ENCODE data around the gene ITGAE.

DNA sequence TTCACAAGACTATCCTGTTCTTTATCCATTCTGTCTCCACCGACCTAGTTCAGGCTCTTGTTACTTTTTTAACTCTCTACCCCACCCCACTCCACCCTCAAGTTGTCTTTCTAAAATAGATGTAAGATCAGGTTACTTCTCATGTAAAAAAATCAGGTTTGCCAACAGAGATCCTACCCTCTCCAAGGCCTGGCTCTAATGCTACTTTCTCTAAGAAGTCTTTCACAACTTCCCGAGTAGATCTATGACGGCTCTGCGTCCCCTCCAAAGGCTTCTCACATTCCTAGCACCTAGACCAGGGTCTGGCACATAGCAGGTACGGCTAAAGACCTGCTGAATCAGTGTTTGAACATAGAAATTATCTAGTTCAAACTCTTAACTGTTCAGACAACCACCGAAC is 14.1 kb upstream of the ITGAE start:
- TF ChIP-seq EZH2phosphoT487 (IDR thresholded peaks at IDR 0.05; ENCODE audit: borderline replicate concordance): no peak
- TF ChIP-seq, protein P1, sequence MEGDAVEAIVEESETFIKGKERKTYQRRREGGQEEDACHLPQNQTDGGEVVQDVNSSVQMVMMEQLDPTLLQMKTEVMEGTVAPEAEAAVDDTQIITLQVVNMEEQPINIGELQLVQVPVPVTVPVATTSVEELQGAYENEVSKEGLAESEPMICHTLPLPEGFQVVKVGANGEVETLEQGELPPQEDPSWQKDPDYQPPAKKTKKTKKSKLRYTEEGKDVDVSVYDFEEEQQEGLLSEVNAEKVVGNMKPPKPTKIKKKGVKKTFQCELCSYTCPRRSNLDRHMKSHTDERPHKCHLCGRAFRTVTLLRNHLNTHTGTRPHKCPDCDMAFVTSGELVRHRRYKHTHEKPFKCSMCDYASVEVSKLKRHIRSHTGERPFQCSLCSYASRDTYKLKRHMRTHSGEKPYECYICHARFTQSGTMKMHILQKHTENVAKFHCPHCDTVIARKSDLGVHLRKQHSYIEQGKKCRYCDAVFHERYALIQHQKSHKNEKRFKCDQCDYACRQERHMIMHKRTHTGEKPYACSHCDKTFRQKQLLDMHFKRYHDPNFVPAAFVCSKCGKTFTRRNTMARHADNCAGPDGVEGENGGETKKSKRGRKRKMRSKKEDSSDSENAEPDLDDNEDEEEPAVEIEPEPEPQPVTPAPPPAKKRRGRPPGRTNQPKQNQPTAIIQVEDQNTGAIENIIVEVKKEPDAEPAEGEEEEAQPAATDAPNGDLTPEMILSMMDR (conservative IDR thresholded peaks at IDR 0.05; ENCODE audit: low read length): no peak

All from Loucy (cell line).